PFSK-1 (cell line): Measurements from ENCODE around the gene GNAO1.

Experiments used
- FOXP2 ChIP-seq: optimal IDR thresholded peaks from 2 replicates; pipeline ENCODE3; 2011; ENCODE audit warnings: borderline replicate concordance, control low read depth, inconsistent platforms; ENCODE audit not compliant: insufficient read depth; ENCODE audit errors: extremely low read length, extremely low read depth
- POLR2AphosphoS5 ChIP-seq: IDR thresholded peaks from 2 replicates; pipeline ENCODE4 v1.6.1; 2012; ENCODE audit warnings: low read depth, mild to moderate bottlenecking, control low read depth, low read length, moderate library complexity
- SIN3A ChIP-seq: IDR thresholded peaks from 2 replicates; pipeline ENCODE4 v1.6.1; 2012; ENCODE audit warnings: mild to moderate bottlenecking, low read length, moderate library complexity, borderline replicate concordance; ENCODE audit not compliant: insufficient read depth

DNA sequence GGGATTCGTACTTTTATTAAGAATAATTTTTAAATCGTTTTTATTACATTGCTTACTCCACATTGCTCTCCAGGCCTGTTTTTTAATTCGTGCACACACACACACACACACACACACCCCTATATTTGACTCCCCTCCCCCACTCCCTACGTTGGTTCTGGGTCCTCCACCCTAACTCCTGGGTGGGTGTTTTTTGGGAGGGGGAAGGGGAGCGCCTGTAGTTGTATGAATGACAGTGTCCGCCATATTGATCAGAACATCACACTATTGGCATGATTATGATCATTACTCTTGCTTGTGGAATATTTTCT lies 1.3 kb downstream of the GNAO1 start:
- no peak for TF ChIP-seq SIN3A
- no peak for TF ChIP-seq POLR2AphosphoS5
- no peak for TF ChIP-seq FOXP2
